Ishikawa (cell line): Measurements from ENCODE around the gene MGMT.

ENCODE experiments used
- CEBPB ChIP-seq: IDR thresholded peaks from 2 replicates; pipeline ENCODE4 v1.6.1; 2012
- CREB1 ChIP-seq: IDR thresholded peaks from 2 replicates; pipeline ENCODE4 v1.6.1; 2012; ENCODE audit warnings: low read depth
- EGR1 ChIP-seq: IDR thresholded peaks from 2 replicates; pipeline ENCODE4 v1.6.1; 2012
- EP300 ChIP-seq: IDR thresholded peaks from 2 replicates; pipeline ENCODE4 v1.6.1; 2012; ENCODE audit warnings: borderline replicate concordance
- FOXM1 ChIP-seq: IDR thresholded peaks from 2 replicates; pipeline ENCODE4 v1.6.1; 2012; ENCODE audit warnings: low read depth, borderline replicate concordance
- MAX ChIP-seq: IDR thresholded peaks from 2 replicates; pipeline ENCODE4 v1.6.1; 2012
- NFIC ChIP-seq: IDR thresholded peaks from 2 replicates; pipeline ENCODE4 v1.6.1; 2012
- RAD21 ChIP-seq: IDR thresholded peaks from 2 replicates; pipeline ENCODE4 v1.6.1; 2012; ENCODE audit warnings: low read depth
- TAF1 ChIP-seq: IDR thresholded peaks from 2 replicates; pipeline ENCODE4 v1.6.1; 2012; ENCODE audit warnings: low read depth, mild to moderate bottlenecking
- TCF12 ChIP-seq: IDR thresholded peaks from 2 replicates; pipeline ENCODE4 v1.6.1; 2012; ENCODE audit warnings: low read depth
- TEAD4 ChIP-seq: IDR thresholded peaks from 2 replicates; pipeline ENCODE4 v1.6.1; 2012
- USF1 ChIP-seq: IDR thresholded peaks from 2 replicates; pipeline ENCODE4 v1.6.1; 2012
- YY1 ChIP-seq: IDR thresholded peaks from 2 replicates; pipeline ENCODE4 v1.6.1; 2012; ENCODE audit warnings: low read depth
- ZBTB7A ChIP-seq: IDR thresholded peaks from 2 replicates; pipeline ENCODE4 v1.6.1; 2012; ENCODE audit warnings: low read depth
- TF ChIP-seq, protein P1 (sequence below): IDR thresholded peaks from 2 replicates; pipeline ENCODE4 v1.6.1; 2012; ENCODE audit warnings: low read depth, mild to moderate bottlenecking

The MGMT gene

DNA sequence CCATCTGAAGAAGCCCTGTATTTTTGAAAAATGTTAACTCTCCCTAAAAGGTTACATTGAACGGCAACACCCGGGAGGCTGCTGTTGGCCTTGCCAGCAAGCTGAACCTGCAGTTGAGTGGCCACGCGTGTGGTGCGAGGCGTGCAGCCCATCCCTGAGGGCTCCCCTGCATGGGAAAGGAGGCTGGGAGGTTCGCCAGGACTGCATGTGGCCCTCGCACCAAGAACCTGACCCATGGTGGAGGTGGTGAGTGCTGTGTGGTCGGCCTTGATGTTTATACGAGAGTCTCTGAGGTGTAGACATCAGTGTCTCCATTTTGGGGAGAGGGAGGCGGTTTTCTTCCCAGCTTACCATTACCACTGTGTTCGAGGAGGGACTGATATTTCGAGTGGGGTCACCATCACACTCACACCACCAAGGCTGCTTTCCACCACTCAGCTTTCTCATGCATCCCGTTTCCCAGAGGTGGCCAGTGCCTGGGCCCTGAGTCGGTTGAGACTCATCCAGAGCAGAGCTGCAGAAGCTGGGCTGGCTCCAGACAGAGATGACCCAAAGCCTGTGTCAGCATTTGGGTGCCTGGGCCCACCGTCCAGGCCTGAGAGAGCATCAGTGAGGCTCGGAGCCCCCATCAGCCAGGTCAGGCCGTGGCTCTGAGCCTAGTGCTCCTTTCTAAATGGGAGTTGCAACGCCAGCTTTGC, 274.4 kb downstream of the MGMT start:
- TF ChIP-seq, protein P1, sequence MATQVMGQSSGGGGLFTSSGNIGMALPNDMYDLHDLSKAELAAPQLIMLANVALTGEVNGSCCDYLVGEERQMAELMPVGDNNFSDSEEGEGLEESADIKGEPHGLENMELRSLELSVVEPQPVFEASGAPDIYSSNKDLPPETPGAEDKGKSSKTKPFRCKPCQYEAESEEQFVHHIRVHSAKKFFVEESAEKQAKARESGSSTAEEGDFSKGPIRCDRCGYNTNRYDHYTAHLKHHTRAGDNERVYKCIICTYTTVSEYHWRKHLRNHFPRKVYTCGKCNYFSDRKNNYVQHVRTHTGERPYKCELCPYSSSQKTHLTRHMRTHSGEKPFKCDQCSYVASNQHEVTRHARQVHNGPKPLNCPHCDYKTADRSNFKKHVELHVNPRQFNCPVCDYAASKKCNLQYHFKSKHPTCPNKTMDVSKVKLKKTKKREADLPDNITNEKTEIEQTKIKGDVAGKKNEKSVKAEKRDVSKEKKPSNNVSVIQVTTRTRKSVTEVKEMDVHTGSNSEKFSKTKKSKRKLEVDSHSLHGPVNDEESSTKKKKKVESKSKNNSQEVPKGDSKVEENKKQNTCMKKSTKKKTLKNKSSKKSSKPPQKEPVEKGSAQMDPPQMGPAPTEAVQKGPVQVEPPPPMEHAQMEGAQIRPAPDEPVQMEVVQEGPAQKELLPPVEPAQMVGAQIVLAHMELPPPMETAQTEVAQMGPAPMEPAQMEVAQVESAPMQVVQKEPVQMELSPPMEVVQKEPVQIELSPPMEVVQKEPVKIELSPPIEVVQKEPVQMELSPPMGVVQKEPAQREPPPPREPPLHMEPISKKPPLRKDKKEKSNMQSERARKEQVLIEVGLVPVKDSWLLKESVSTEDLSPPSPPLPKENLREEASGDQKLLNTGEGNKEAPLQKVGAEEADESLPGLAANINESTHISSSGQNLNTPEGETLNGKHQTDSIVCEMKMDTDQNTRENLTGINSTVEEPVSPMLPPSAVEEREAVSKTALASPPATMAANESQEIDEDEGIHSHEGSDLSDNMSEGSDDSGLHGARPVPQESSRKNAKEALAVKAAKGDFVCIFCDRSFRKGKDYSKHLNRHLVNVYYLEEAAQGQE = no peak
- no peak for TF ChIP-seq TCF12

- TF ChIP-seq YY1 (no peak), TEAD4 (no peak), CEBPB (no peak), TCF12 (no peak), TAF1 (no peak), EGR1 (no peak), EP300 (no peak), USF1 (no peak), NFIC (no peak), CREB1 (no peak), MAX (no peak), ZBTB7A (no peak), RAD21 (no peak), FOXM1 (no peak)
- TF ChIP-seq, protein P1 = no peak
Measured at GRCh38 chr10:129741978-129742741, 275.1 kb downstream of the MGMT start.

DNA sequence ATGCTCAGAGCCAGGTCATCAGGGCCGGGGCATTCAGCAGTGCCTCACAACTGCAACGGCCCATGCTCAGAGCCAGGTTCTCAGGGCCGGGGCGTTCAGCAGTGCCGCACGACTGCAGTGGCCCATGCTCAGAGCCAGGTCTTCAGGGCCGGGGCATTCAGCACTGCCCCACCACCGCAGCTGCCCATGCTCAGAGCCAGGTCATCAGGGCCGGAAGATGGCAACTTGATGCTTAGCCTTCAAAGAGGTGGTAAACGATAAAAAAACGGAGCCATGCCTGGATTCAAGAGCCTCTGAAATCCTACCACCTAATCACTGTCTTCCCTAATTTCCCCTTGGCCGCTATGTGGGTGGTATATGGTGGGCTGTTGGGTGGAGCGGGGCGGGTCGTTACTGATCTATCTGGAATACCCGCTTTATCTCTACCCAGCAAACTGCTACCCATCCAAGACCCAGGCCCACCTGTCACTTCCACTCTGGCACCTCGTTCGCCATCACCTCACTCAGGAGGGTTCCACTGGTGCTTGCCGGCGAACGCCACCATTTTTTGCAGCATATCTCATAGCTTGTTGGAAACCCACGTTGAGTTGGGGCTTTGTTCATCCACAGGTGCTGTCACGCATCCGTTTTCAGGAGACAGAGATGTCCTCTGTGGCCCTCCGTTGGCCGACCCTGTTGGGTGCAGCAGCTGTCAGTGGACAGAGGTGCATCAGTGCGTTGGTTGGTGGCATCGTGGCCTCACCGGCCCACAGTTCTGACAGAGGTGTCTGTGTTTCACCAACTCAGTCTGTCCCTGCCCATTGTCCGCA, 275.9 kb downstream of the MGMT start:
- TF ChIP-seq YY1 = no peak
- TF ChIP-seq NFIC = no peak
- TF ChIP-seq TAF1 = no peak
- TF ChIP-seq USF1 = no peak
- no peak for TF ChIP-seq FOXM1
- no peak for TF ChIP-seq RAD21
- no peak for TF ChIP-seq EGR1
- no peak for TF ChIP-seq CREB1
- no peak for TF ChIP-seq CEBPB
- no peak for TF ChIP-seq TCF12
- no peak for TF ChIP-seq MAX
- TF ChIP-seq EP300 = no peak
- TF ChIP-seq, protein P1 = no peak
- TF ChIP-seq ZBTB7A = no peak
- no peak for TF ChIP-seq TEAD4

DNA sequence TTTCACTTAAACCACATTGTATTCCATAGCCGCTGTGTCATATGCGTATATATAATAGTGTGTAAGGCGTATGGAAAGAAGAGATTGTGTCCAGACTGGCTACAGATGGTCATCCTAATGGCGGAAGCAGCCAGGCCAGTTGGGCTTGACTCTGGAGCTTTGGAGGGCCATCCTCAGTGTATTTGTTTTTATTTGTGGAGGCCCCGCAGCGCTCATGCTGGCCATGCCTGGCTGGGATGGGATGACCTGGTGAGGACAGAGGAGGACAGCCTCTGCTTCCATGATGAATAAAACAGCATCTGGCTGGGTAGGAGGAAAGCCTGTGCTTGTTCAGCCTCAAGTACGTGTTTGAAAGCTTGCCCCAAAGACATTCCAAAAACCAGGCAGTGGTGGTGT, 276.7 kb downstream of the MGMT start:
- no peak for TF ChIP-seq TAF1
- TF ChIP-seq MAX = no peak
- TF ChIP-seq USF1 = no peak
- no peak for TF ChIP-seq CEBPB
- no peak for TF ChIP-seq EGR1
- no peak for TF ChIP-seq EP300
- TF ChIP-seq FOXM1 = no peak
- TF ChIP-seq NFIC = no peak
- no peak for TF ChIP-seq ZBTB7A
- no peak for TF ChIP-seq RAD21
- TF ChIP-seq TEAD4 = no peak
- TF ChIP-seq, protein P1 = no peak
- no peak for TF ChIP-seq YY1
- no peak for TF ChIP-seq CREB1
- no peak for TF ChIP-seq TCF12
